ENCODE data around the gene EMILIN1. TPM values are rescaled to one million over a fixed set of nuclear protein-coding genes. Genes with fewer than 3 reads are reported as not detected.

Gene EMILIN1
- total and polyA plus RNA-seq, 2 of the 8 experiments (the other 6 are each of a cell fraction or from before 2014, with no cell fraction given) = 1.9 to 3.0 TPM

GRCh38 chr2:27050281-27050995, 28.0 kb upstream of the EMILIN1 start:
- Histone ChIP-seq H3K79me1 (ENCODE audit: low read depth, low read length) (no peaks in the 10 kb centered on the region), H4K20me1 (replicated peaks in 1 of 2; ENCODE audit: control insufficient read depth in 1 of 2, insufficient read depth in 2 of 2, low read length in 2 of 2) (no peaks in the 10 kb centered on the region), H3K27me3 (replicated peaks in 1 of 4; ENCODE audit: control insufficient read depth in 3 of 4, extremely low read depth in 1 of 4, insufficient read depth in 3 of 4, low read length in 3 of 4) (no peaks in the 10 kb centered on the region), H3K79me2 (ENCODE audit: control insufficient read depth in 1 of 2, insufficient read depth in 2 of 2, low read length in 2 of 2) (no peaks in the 10 kb centered on the region), H3K36me3 (ENCODE audit: control insufficient read depth in 2 of 4, insufficient read depth in 4 of 4, low read length in 3 of 4) (peaks cover 9 to 19% (median 12%) of the 10 kb centered on the region in 4 experiments; a peak in 7 of 8 replicates), H2BK15ac (ENCODE audit: low read length) (no peak overlapping the region), H2BK5ac (ENCODE audit: low read depth, low read length) (0 out of 2 replicates have a peak overlapping the region, but pooled peaks have one; percentile 40), H3K18ac (ENCODE audit: extremely low read depth, low read length) (peak overlapping the region; percentile 19; the same call in 1 of the 2 replicates), H4K8ac (ENCODE audit: extremely low read depth, insufficient read depth, low read length) (peak overlapping the region; percentile 75), H3K9ac (replicated peaks in 1 of 4; ENCODE audit: extremely low read depth in 1 of 4, low read depth in 3 of 4, low read length in 3 of 4) (peak overlapping the region in 3 of 4 experiments; percentile 42 to 61 (median 60); a peak in 6 of 7 replicates), H3K9me3 (ENCODE audit: insufficient read depth in 2 of 2, low read depth in 1 of 2, low read length in 1 of 2) (no peaks in the 10 kb centered on the region), H2AFZ (ENCODE audit: low read length) (peak overlapping the region; percentile 67; the same call in 1 of the 2 replicates), H2BK120ac (replicated peaks; ENCODE audit: low read depth, low read length) (peak overlapping the region; percentile 61), H4K91ac (replicated peaks; ENCODE audit: insufficient read length, low read length) (peak overlapping the region; percentile 80), H3K23me2 (ENCODE audit: low read depth, low read length) (peaks cover 13% of the 10 kb centered on the region), H2BK12ac (ENCODE audit: low read depth, low read length) (no peak overlapping the region), H2AK5ac (ENCODE audit: low read depth, low read length) (no peak overlapping the region), H3K4me3 (ENCODE audit: extremely low read depth in 1 of 4, insufficient read depth in 2 of 4, low read depth in 3 of 4, low read length in 4 of 4) (peak overlapping the region; percentile 80 to 88 (median 87)), H3K23ac (ENCODE audit: insufficient read length) (no peak overlapping the region), H3K27ac (ENCODE audit: low read depth, low read length) (peak overlapping the region; percentile 64; the same call in 1 of the 2 replicates), H3K56ac (replicated peaks; ENCODE audit: insufficient read length, low read depth, low read length) (peak overlapping the region; percentile 78), H4K5ac (ENCODE audit: insufficient read length, low read depth, low read length) (peak overlapping the region; percentile 70), H3K4ac (replicated peaks; ENCODE audit: insufficient read length, low read depth, low read length) (peak overlapping the region; percentile 98), H3K14ac (ENCODE audit: insufficient read length) (no peak overlapping the region), H2BK20ac (ENCODE audit: low read length) (no peak overlapping the region), H3K4me2 (ENCODE audit: insufficient read depth in 1 of 2, low read depth in 2 of 2, low read length in 2 of 2) (peak overlapping the region; percentile 72 to 95), H3K4me1 (replicated peaks in 1 of 4; ENCODE audit: control insufficient read depth in 3 of 4, insufficient read depth in 4 of 4, low read length in 3 of 4) (no peaks in the 10 kb centered on the region; a peak in 4 of 7 replicates)
- ChIA-PET POLR2A (ENCODE audit: partially characterized antibody) (interaction anchor here (0.6 to 19.3 kb wide), 23 partner anchors 12 to 314 kb away, joined by 3 to 441 read pairs (median 4); partner anchors contain the start of genes CENPA, EMILIN1, OST4 and PREB), CTCF (ENCODE audit: partially characterized antibody) (interaction anchor here (0.7 to 18.3 kb wide), 11 partner anchors 18 to 204 kb away, joined by 3 to 160 read pairs (median 4); partner anchors contain the start of genes EMILIN1, KHK and OST4)
- 3% methylated on average over 43 of the region's 48 CpGs; no CpG with 5 or more reads in 1 of the 2 experiments for WGBS, 2 experiments (ENCODE audit: extremely low coverage in 1 of 2, insufficient coverage in 1 of 2, insufficient read length in 1 of 2, insufficient replicate concordance in 2 of 2, low coverage in 1 of 2, low lambda C conversion rate in 2 of 2, missing lambda C conversion rate in 1 of 2)
- peak; percentile 91 to 98 for DNase-seq (ENCODE audit: low read depth in 1 of 2, low spot score in 2 of 2)
- FAIRE-seq = peak; percentile 72
- TF ChIP-seq EZH2 (IDR thresholded peaks at IDR 0.05; ENCODE audit: low read depth, low read length, severe bottlenecking) (no peak), TEAD4 (IDR thresholded peaks at IDR 0.05; ENCODE audit: low read depth, low read length) (peak; percentile 80), SIN3A (conservative IDR thresholded peaks at IDR 0.05 in 1 of 2, IDR thresholded peaks at IDR 0.05 in 1 of 2; ENCODE audit: low read depth in 1 of 2, low read length in 2 of 2) (no peak), JUN (IDR thresholded peaks at IDR 0.05; ENCODE audit: low read depth, low read length) (no peak), KDM1A (IDR thresholded peaks at IDR 0.05; ENCODE audit: borderline replicate concordance, low read length) (no peak), SP1 (IDR thresholded peaks at IDR 0.05; ENCODE audit: low read depth, low read length) (0 out of 2 replicates have a peak, but pooled peaks have one; percentile 38), SUZ12 (IDR thresholded peaks at IDR 0.05; ENCODE audit: low read length) (0 out of 2 replicates have a peak, but pooled peaks have one; percentile 24)
- TF ChIP-seq, protein P1, sequence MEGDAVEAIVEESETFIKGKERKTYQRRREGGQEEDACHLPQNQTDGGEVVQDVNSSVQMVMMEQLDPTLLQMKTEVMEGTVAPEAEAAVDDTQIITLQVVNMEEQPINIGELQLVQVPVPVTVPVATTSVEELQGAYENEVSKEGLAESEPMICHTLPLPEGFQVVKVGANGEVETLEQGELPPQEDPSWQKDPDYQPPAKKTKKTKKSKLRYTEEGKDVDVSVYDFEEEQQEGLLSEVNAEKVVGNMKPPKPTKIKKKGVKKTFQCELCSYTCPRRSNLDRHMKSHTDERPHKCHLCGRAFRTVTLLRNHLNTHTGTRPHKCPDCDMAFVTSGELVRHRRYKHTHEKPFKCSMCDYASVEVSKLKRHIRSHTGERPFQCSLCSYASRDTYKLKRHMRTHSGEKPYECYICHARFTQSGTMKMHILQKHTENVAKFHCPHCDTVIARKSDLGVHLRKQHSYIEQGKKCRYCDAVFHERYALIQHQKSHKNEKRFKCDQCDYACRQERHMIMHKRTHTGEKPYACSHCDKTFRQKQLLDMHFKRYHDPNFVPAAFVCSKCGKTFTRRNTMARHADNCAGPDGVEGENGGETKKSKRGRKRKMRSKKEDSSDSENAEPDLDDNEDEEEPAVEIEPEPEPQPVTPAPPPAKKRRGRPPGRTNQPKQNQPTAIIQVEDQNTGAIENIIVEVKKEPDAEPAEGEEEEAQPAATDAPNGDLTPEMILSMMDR (IDR thresholded peaks at IDR 0.05; ENCODE audit: control extremely low read depth in 1 of 3, insufficient read depth in 1 of 3, low read depth in 1 of 3, low read length in 3 of 3) = peak in 2 of 3 experiments; percentile 11 to 12; a peak in 2 of 4 replicates

All from H1 (cell line).